Measurements from ENCODE around the gene RNF168.
"Not testable (repeated sequence)": the region's sequence is repeated elsewhere in the genome, so short reads cannot be mapped to it uniquely, and the experiment has no call there.

Gene RNF168

GRCh38 chr3:196463804-196464203 is 39.8 kb downstream of the RNF168 start:
- DNase-seq (ENCODE audit: low read depth), result no peak

- no peak for DNase-seq (ENCODE audit: low read depth)
Observed at GRCh38 chr3:196463478-196463756, 40.2 kb downstream of the RNF168 start.

- DNase-seq (ENCODE audit: low read depth), result not testable (repeated sequence)
Observed at GRCh38 chr3:196462680-196463477, 40.7 kb downstream of the RNF168 start.

- DNase-seq (ENCODE audit: low read depth), result no peak
Observed at GRCh38 chr3:196458063-196458462, 45.5 kb downstream of the RNF168 start.

- DNase-seq (ENCODE audit: low read depth), result not testable (repeated sequence)
Observed at GRCh38 chr3:196457470-196457869, 46.1 kb downstream of the RNF168 start.

GRCh38 chr3:196454935-196455334 is 48.6 kb downstream of the RNF168 start:
- DNase-seq (ENCODE audit: low read depth), result no peak

- not testable (repeated sequence) for DNase-seq (ENCODE audit: low read depth)
Observed at GRCh38 chr3:196445391-196445790, 58.2 kb downstream of the RNF168 start.

- DNase-seq (ENCODE audit: low read depth), result no peak
Observed at GRCh38 chr3:196444500-196444894, 59.1 kb downstream of the RNF168 start.

GRCh38 chr3:196440696-196441095 is 62.9 kb downstream of the RNF168 start:
- DNase-seq (ENCODE audit: low read depth), result no peak

- no peak for DNase-seq (ENCODE audit: low read depth)
Observed at GRCh38 chr3:196440041-196440537, 63.5 kb downstream of the RNF168 start.

GRCh38 chr3:196432137-196432879 is 71.3 kb downstream of the RNF168 start, which contains the start of gene UBXN7:
Gene UBXN7 (minus strand): TSS chr3:196432427. CDS start chr3:196432399, 28 bp downstream.
- DNase-seq (ENCODE audit: low read depth), result peak; percentile 96

GRCh38 chr3:196431181-196432136 is 72.1 kb downstream of the RNF168 start:
- no peak for DNase-seq (ENCODE audit: low read depth)

- DNase-seq (ENCODE audit: low read depth), result no peak
Observed at GRCh38 chr3:196428041-196428440, 75.5 kb downstream of the RNF168 start.

- DNase-seq (ENCODE audit: low read depth), result not testable (repeated sequence)
Observed at GRCh38 chr3:196424421-196424820, 79.1 kb downstream of the RNF168 start.

- DNase-seq (ENCODE audit: low read depth), result no peak
Observed at GRCh38 chr3:196423044-196423781, 80.4 kb downstream of the RNF168 start.

- DNase-seq (ENCODE audit: low read depth), result not testable (repeated sequence)
Observed at GRCh38 chr3:196421668-196422067, 81.9 kb downstream of the RNF168 start.

GRCh38 chr3:196419386-196419785 is 84.2 kb downstream of the RNF168 start:
- DNase-seq (ENCODE audit: low read depth), result no peak
